ENCODE data around the gene BDNF.

- TF ChIP-seq CTCF (IDR thresholded peaks at IDR 0.05; ENCODE audit: extremely low read depth in 1 of 2, insufficient read depth in 1 of 2, low read depth in 1 of 2, low read length in 2 of 2) (no peak), POLR2AphosphoS5 (IDR thresholded peaks at IDR 0.05; ENCODE audit: insufficient read depth, low read depth, low read length) (no peak), EZH2 (IDR thresholded peaks at IDR 0.05; ENCODE audit: borderline replicate concordance, low read depth, low read length, severe bottlenecking) (peak; percentile 1), POLR2A (IDR thresholded peaks at IDR 0.05; ENCODE audit: low read depth, low read length) (no peak), GATA2 (IDR thresholded peaks at IDR 0.05; ENCODE audit: insufficient read depth, insufficient read length, low read depth, low read length) (no peak)
Measured at GRCh38 chr11:27722117-27722952, 22.1 kb upstream of the BDNF start.

All from endothelial cell of umbilical vein (primary cell).